ENCODE results near the gene MAST3.

MAST3 gene

DNA sequence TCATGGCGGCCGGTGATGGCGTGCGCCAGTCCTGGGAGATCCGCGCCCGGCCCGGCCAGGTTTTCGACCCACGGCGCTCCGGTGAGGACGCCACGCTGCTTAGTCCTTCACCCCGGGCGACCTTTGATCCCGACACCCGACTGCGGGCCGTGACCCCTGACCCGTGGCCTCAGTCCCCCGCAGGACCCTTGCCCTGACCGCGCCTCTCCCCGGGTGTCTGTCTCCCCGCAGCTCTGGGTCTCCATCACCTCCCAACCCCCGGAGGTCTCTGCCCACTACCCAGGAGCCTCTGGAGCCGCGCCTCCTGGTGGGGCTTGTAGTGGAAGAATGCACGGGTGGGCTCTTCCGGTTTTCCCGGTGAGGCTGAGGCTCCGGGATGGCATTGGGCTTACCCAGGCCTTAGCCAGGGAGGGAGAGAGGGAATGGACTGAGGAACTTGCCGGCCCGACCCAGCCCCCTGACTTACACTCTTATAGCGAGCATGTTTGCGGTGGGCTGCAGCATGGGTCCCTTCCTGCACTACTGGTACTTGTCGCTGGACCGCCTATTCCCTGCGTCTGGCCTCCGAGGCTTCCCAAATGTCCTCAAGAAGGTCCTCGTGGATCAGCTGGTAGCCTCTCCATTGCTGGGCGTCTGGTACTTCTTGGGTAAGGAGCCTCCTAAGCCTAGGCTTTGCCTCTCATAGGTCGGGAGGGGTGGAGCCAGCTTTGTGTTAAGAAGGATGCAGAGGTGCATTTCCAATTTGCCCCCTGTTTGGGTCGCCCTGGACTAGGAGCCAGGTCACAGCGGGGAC, 96.0 kb downstream of the MAST3 start:
- TF ChIP-seq, protein P1, sequence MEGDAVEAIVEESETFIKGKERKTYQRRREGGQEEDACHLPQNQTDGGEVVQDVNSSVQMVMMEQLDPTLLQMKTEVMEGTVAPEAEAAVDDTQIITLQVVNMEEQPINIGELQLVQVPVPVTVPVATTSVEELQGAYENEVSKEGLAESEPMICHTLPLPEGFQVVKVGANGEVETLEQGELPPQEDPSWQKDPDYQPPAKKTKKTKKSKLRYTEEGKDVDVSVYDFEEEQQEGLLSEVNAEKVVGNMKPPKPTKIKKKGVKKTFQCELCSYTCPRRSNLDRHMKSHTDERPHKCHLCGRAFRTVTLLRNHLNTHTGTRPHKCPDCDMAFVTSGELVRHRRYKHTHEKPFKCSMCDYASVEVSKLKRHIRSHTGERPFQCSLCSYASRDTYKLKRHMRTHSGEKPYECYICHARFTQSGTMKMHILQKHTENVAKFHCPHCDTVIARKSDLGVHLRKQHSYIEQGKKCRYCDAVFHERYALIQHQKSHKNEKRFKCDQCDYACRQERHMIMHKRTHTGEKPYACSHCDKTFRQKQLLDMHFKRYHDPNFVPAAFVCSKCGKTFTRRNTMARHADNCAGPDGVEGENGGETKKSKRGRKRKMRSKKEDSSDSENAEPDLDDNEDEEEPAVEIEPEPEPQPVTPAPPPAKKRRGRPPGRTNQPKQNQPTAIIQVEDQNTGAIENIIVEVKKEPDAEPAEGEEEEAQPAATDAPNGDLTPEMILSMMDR (IDR thresholded peaks at IDR 0.05) = no peak

DNA sequence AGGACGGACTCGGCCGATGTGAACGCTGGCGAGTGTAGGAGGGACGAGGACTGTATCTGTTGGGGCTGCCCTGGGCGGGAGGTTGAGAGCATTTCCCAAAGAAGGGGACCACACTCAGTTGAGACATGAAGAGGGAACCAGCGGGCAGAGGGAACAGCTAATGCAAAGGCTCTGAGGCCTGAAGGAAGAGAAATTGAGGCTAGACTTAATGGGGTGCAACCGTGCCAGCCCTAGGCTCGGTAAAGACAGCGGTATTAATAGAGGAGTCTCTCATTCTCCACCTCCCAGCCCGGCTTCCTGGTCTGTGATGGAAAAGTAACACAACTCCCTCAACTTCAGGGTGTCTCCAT, 96.6 kb downstream of the MAST3 start:
- TF ChIP-seq, protein P1 (IDR thresholded peaks at IDR 0.05) = no peak

DNA sequence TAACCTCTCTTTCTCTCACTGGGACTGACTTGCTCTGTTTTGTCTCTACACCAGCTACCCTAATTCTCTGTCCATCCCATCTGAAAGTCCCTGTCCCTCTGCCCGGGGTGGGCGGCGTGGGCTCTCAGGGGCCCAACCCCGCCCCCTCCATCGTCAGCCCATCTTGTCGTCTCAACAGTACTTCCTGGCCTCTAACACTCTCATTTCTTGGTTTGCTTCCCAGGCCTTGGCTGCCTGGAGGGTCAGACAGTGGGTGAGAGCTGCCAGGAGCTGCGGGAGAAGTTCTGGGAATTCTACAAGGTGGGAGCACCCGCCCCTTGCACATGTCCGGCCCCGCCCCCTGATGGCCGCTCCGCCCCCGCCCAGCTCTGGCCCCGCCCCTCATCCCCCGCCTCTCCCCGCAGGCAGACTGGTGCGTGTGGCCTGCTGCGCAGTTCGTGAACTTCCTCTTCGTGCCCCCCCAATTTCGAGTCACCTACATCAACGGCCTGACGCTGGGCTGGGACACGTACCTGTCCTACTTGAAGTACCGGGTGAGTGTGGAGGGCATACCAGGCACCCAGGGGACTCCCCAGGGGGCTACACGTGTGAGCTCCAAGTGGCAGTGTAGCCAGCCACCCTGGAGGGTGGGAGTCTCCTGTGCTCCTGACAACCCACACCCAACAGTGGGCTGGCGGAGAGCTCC, 97.1 kb downstream of the MAST3 start:
- TF ChIP-seq, protein P1 (IDR thresholded peaks at IDR 0.05) = no peak

DNA sequence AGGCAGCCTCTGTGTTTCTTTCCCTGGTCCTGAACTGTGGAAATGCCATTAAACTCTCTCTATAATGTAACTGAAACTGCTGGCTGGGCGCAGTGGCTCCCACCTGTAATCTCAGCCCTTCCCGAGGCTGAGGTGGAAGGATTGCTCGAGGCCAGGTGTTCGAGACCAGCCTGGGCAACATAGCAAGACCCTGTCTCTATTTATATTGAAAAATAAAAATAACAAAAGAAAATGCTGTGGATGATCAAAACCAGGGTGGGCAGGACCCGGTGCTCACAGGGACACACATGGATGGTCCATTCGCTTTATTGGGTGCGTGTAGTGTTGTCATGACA, 98.9 kb downstream of the MAST3 start:
- TF ChIP-seq, protein P1 (IDR thresholded peaks at IDR 0.05) = no peak

DNA sequence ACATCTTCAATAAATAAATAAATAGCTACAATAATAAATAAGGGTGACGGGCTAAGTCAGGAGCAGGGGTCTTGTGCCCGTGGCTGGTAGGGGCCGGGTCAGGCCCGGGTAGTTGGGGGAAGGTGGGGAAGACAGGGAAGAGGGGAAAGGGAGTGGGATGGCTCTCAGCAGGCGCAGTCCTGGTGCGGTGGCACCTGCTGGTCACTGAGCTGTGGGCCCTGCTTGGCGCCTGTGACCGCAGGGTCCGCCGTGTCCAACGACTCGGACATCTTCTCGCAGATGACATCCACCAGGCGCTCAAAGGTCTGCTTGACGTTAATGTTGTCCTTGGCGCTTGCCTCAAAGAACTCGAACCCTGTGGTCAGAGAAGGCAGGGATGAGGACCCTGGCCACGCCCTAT, 99.7 kb downstream of the MAST3 start:
- TF ChIP-seq, protein P1 (IDR thresholded peaks at IDR 0.05) = no peak

DNA sequence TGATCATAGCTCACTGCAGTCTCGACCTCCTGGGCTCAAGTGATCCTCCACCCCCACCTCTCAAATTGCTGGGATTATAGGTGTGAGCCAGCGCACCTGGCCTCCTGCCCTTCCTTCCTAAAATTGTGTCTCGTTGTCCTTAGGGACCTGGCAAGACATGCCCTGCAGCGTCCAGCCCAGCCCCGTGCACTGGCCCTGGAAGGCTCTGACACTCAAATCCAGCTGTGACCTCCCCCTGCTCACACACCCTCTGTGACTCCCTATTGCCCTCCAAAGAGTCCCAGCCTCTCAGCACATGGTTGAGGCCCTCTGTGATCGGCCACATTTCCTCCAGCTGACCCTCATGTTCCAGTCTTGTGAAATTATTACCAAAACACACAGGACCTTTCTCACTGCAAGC, 100.4 kb downstream of the MAST3 start:
- TF ChIP-seq, protein P1 (IDR thresholded peaks at IDR 0.05) = no peak

DNA sequence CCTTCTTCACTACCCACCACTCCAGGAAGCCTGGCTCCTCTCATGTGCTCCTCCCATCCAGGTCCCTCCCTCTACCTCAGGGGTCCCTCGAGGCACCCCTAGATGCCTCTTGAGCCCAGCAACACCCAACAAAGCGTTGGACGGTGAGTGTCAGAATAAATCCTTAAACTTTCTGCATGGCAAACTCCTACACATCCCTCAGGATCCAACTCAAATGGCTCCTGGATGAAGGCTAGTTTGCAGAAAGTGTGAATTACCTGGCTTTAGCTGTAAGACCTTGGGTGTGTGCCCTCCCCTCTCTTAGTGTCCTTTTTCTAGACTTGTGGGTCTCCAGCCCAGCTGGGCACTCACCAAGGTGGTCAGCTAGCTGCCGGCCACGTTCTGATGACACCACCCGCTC, 100.8 kb downstream of the MAST3 start:
- TF ChIP-seq, protein P1 (IDR thresholded peaks at IDR 0.05) = no peak

Measured in LNCAP (cell line).